H9 (cell line): Measurements from ENCODE around the gene APBB2. TPM values are rescaled to one million over a fixed set of nuclear protein-coding genes. Genes with fewer than 3 reads are reported as not detected.

Experiments
- DNase-seq: peaks from one replicate; pipeline ENCODE4 v3.0.0-alpha.2; 2017
- H2AFZ ChIP-seq: one replicate; pipeline ENCODE4 v1.6.1; 2013; ENCODE audit warnings: mild to moderate bottlenecking, low read length, control low read depth, moderate library complexity
- H2AK5ac ChIP-seq: 2 replicates; pipeline ENCODE4 v1.6.1; 2013; ENCODE audit warnings: low read length, control low read depth, mixed read lengths; ENCODE audit not compliant: insufficient read length
- H2BK120ac ChIP-seq: one replicate; pipeline ENCODE4 v1.6.1; 2013; ENCODE audit warnings: low read depth, mild to moderate bottlenecking, low read length, control low read depth, inconsistent platforms; ENCODE audit not compliant: poor library complexity, severe bottlenecking
- H2BK12ac ChIP-seq: 2 replicates; pipeline ENCODE4 v1.6.1; 2013; ENCODE audit warnings: low read length, control low read depth, mixed read lengths, low read depth; ENCODE audit not compliant: insufficient read length
- H2BK15ac ChIP-seq: 2 replicates; pipeline ENCODE4 v1.6.1; 2013; ENCODE audit warnings: low read depth, low read length, control low read depth
- H2BK20ac ChIP-seq: one replicate; pipeline ENCODE4 v1.6.1; 2013; ENCODE audit warnings: low read depth, mild to moderate bottlenecking, low read length, control low read depth, inconsistent platforms; ENCODE audit not compliant: poor library complexity, severe bottlenecking
- H2BK5ac ChIP-seq: 2 replicates; pipeline ENCODE4 v1.6.1; 2013; ENCODE audit warnings: low read length, control low read depth, mixed read lengths; ENCODE audit not compliant: insufficient read length
- H3K14ac ChIP-seq: 2 replicates; pipeline ENCODE4 v1.6.1; 2013; ENCODE audit warnings: low read length, control low read depth; ENCODE audit not compliant: insufficient read depth
- H3K18ac ChIP-seq: 2 replicates; pipeline ENCODE4 v1.6.1; 2013; ENCODE audit warnings: low read depth, mild to moderate bottlenecking, mixed read lengths, low read length, control low read depth; ENCODE audit not compliant: insufficient read length
- H3K23ac ChIP-seq: 2 replicates; pipeline ENCODE4 v1.6.1; 2013; ENCODE audit warnings: low read length, control low read depth, mixed read lengths, low read depth; ENCODE audit not compliant: insufficient read length
- H3K23me2 ChIP-seq: 2 replicates; pipeline ENCODE4 v1.6.1; 2013; ENCODE audit warnings: low read depth, mild to moderate bottlenecking, mixed read lengths, low read length, control low read depth; ENCODE audit not compliant: insufficient read length, poor library complexity, severe bottlenecking
- H3K27ac ChIP-seq: 2 replicates; pipeline ENCODE4 v1.5.1; 2013; ENCODE audit warnings: low read length, control low read depth, mixed read lengths, low read depth; ENCODE audit not compliant: insufficient read length
- H3K27me3 ChIP-seq: 2 replicates; pipeline ENCODE4 v1.6.1; 2013; ENCODE audit warnings: low read length, control low read depth, inconsistent platforms; ENCODE audit not compliant: insufficient read depth
- H3K4ac ChIP-seq: 2 replicates; pipeline ENCODE4 v1.6.1; 2013; ENCODE audit warnings: low read depth, mild to moderate bottlenecking, control low read depth, inconsistent platforms, low read length, moderate library complexity
- H3K4me1 ChIP-seq: 2 replicates; pipeline ENCODE4 v1.6.1; 2013; ENCODE audit warnings: low read length, control low read depth, inconsistent platforms; ENCODE audit not compliant: insufficient read depth
- H3K4me2 ChIP-seq: 2 replicates; pipeline ENCODE4 v1.6.1; 2013; ENCODE audit warnings: low read length, control low read depth, mixed read lengths; ENCODE audit not compliant: insufficient read length, insufficient read depth
- H3K56ac ChIP-seq: 2 replicates; pipeline ENCODE4 v1.6.1; 2013; ENCODE audit warnings: low read depth, mild to moderate bottlenecking, mixed read lengths, low read length, control low read depth; ENCODE audit not compliant: insufficient read length
- H3K79me1 ChIP-seq: 2 replicates; pipeline ENCODE4 v1.6.1; 2013; ENCODE audit warnings: low read depth, mild to moderate bottlenecking, moderate library complexity, low read length, control low read depth, inconsistent platforms; ENCODE audit not compliant: insufficient read depth, poor library complexity, severe bottlenecking
- H3K79me2 ChIP-seq: 2 replicates; pipeline ENCODE4 v1.6.1; 2013; ENCODE audit warnings: low read length, control low read depth, inconsistent platforms; ENCODE audit not compliant: insufficient read depth
- H3K9ac ChIP-seq: 2 replicates; pipeline ENCODE4 v1.6.1; 2013; ENCODE audit warnings: low read length, control low read depth, mixed read lengths; ENCODE audit not compliant: insufficient read length; ENCODE audit errors: extremely low read depth
- H3K9me3 ChIP-seq: one replicate; pipeline ENCODE4 v1.6.1; 2013; ENCODE audit warnings: low read depth, low read length, inconsistent platforms; ENCODE audit not compliant: control insufficient read depth
- H3T11ph ChIP-seq: one replicate; pipeline ENCODE4 v1.6.1; 2013; ENCODE audit warnings: mild to moderate bottlenecking, low read length, control low read depth, inconsistent platforms
- H4K20me1 ChIP-seq: one replicate; pipeline ENCODE4 v1.6.1; 2013; ENCODE audit not compliant: control insufficient read depth, insufficient read length, insufficient read depth
- H4K5ac ChIP-seq: 2 replicates; pipeline ENCODE4 v1.6.1; 2013; ENCODE audit warnings: low read depth, mild to moderate bottlenecking, mixed read lengths, low read length, control low read depth; ENCODE audit not compliant: insufficient read length
- H4K8ac ChIP-seq: replicated peaks from 2 replicates; pipeline ENCODE4 v1.6.1; 2013; ENCODE audit warnings: low read length, control low read depth, mixed read lengths, low read depth; ENCODE audit not compliant: insufficient read length
- H4K91ac ChIP-seq: 2 replicates; pipeline ENCODE4 v1.6.1; 2013; ENCODE audit warnings: low read depth, mild to moderate bottlenecking, moderate library complexity, mixed read lengths, low read length, control low read depth; ENCODE audit not compliant: insufficient read length
- H3K27ac Mint-ChIP-seq, 3 experiments: 2 replicates in 2 of 3; 3 replicates in 1 of 3; pipeline ENCODE4 v1.8.0; 2020 to 2021; ENCODE audit warnings: mixed read lengths in 3 of 3, mild to moderate bottlenecking in 1 of 3, moderate library complexity in 1 of 3
- H3K27me3 Mint-ChIP-seq: 2 replicates; pipeline ENCODE4 v1.8.0; 2021; ENCODE audit warnings: low read depth, mild to moderate bottlenecking, moderate library complexity, mixed read lengths
- H3K36me3 Mint-ChIP-seq, 3 experiments: 2 replicates in 2 of 3; 3 replicates in 1 of 3; pipeline ENCODE4 v1.8.0; 2020 to 2021; ENCODE audit warnings: low read depth in 3 of 3, mixed read lengths in 3 of 3; ENCODE audit not compliant: insufficient read depth in 1 of 3
- H3K4me1 Mint-ChIP-seq, 2 experiments: 2 replicates each; pipeline ENCODE4 v1.8.0; 2020; ENCODE audit warnings: mixed read lengths in 2 of 2
- H3K4me3 Mint-ChIP-seq, 2 experiments: 2 replicates in 1 of 2; 3 replicates in 1 of 2; pipeline ENCODE4 v1.8.0; 2020 to 2021; ENCODE audit warnings: mild to moderate bottlenecking in 2 of 2, mixed read lengths in 2 of 2, moderate library complexity in 1 of 2
- H3K9me3 Mint-ChIP-seq, 2 experiments: 2 replicates in 1 of 2; 3 replicates in 1 of 2; pipeline ENCODE4 v1.8.0; 2020; ENCODE audit warnings: mild to moderate bottlenecking in 2 of 2, mixed read lengths in 2 of 2, moderate library complexity in 1 of 2
- CTCF ChIP-seq: fragments of 200-600 bp; sonication (generic); conservative IDR thresholded peaks from 3 replicates; pipeline ENCODE4 v1.8.0; 2021; ENCODE audit warnings: antibody characterized with exemption, mild to moderate bottlenecking
- WGBS: extraction: QIAGEN DNeasy Blood & Tissue Kit; methylation state at CpG from one replicate; pipeline ENCODE4 v1.1.7; 2013; ENCODE audit warnings: missing lambda C conversion rate, low lambda C conversion rate, mixed read lengths; ENCODE audit not compliant: insufficient read length; ENCODE audit errors: extremely low coverage; 5-methylcytosine and 5-hydroxymethylcytosine counted together
- total RNA-seq: library from RNA; stranded (reverse); gene quantifications from 2 replicates; pipeline ENCODE4 v1.2.1, GENCODE V29; 2021

APBB2 gene
- total RNA-seq, 1 experiment from 2014 or later = 39.6 TPM

GRCh38 chr4:41043465-41043864 lies 170.9 kb downstream of the APBB2 start:
- Mint-ChIP-seq H3K4me1 (peaks cover 4 to 6% of the 10 kb centered on the region in 2 experiments), H3K27me3 (no peaks in the 10 kb centered on the region), H3K4me3 (no peak overlapping the region), H3K27ac (no peak overlapping the region; a peak in 1 of 7 replicates), H3K36me3 (peaks cover 12 to 33% (median 23%) of the 10 kb centered on the region in 3 experiments), H3K9me3 (peaks cover 15 to 28% of the 10 kb centered on the region in 2 experiments)
- H3K4ac ChIP-seq = no peak overlapping the region
- no peak overlapping the region for H2AFZ ChIP-seq
- no peak overlapping the region for H2BK12ac ChIP-seq
- no peak for TF ChIP-seq CTCF
- no peak overlapping the region for H4K5ac ChIP-seq
- H3K79me2 ChIP-seq = no peaks in the 10 kb centered on the region
- no peaks in the 10 kb centered on the region for H3K23me2 ChIP-seq
- H3K79me1 ChIP-seq = no peaks in the 10 kb centered on the region
- H3K27ac ChIP-seq = no peak overlapping the region
- no peak for DNase-seq
- H2BK15ac ChIP-seq = no peak overlapping the region
- no peak overlapping the region for H3K9ac ChIP-seq
- no peak overlapping the region for H2BK20ac ChIP-seq
- no peak overlapping the region for H3K56ac ChIP-seq
- no peak overlapping the region for H4K91ac ChIP-seq
- no peak overlapping the region for H4K8ac ChIP-seq
- H3K18ac ChIP-seq = no peak overlapping the region
- no peaks in the 10 kb centered on the region for H3K9me3 ChIP-seq
- no peaks in the 10 kb centered on the region for H3K27me3 ChIP-seq
- no peak overlapping the region for H2BK5ac ChIP-seq
- no peak overlapping the region for H3T11ph ChIP-seq
- no peaks in the 10 kb centered on the region for H3K4me1 ChIP-seq
- no peak overlapping the region for H3K23ac ChIP-seq
- no peak overlapping the region for H3K4me2 ChIP-seq
- no peaks in the 10 kb centered on the region for H4K20me1 ChIP-seq
- WGBS = no CpG with 5 or more reads among the region's 2 CpGs
- no peak overlapping the region for H3K14ac ChIP-seq
- H2BK120ac ChIP-seq = no peak overlapping the region
- no peak overlapping the region for H2AK5ac ChIP-seq
